Measurements from ENCODE around the gene C10orf90. TPM values are rescaled to one million over a fixed set of nuclear protein-coding genes. Genes with fewer than 3 reads are reported as not detected.

C10orf90 gene
- total RNA-seq, 1 experiment from 2014 or later = 0.67 TPM

GRCh38 chr10:126598009-126598408 is 72.5 kb downstream of the C10orf90 start:
- Histone ChIP-seq H3K36me3 (ENCODE audit: control insufficient read depth, insufficient read depth, low read length) (no peaks in the 10 kb centered on the region), H3K27ac (ENCODE audit: low read length) (no peak overlapping the region), H3K27me3 (ENCODE audit: control insufficient read depth, insufficient read depth, low read length) (no peaks in the 10 kb centered on the region), H3K4me3 (ENCODE audit: low read depth in 2 of 2, low read length in 2 of 2) (no peak overlapping the region), H3K4me1 (ENCODE audit: control insufficient read depth, insufficient read depth, low read length) (no peaks in the 10 kb centered on the region), H3K9me3 (ENCODE audit: control insufficient read depth, insufficient read depth, low read depth, low read length) (no peaks in the 10 kb centered on the region)
- TF ChIP-seq POLR2AphosphoS5 (IDR thresholded peaks at IDR 0.05; ENCODE audit: low read depth, low read length) (no peak), CTCF (IDR thresholded peaks at IDR 0.05) (peak; percentile 78)
- intact Hi-C loops (cut with micrococcal nuclease; ENCODE audit: unreplicated experiment) (no loop called here), in situ Hi-C loops (cut with HindIII; ENCODE audit: low pct_unique_long_range_greater_than_20kb, low sequenced_read_pairs) (no loop called here)
- DNase-seq (ENCODE audit: low read depth, low spot score) (peak; percentile 10), ATAC-seq (peak; percentile 82; the same call in 1 of the 2 replicates)
- ChIA-PET POLR2A (no interaction called here), CTCF (interaction anchor here (0.7 kb wide), 1 partner anchor 373 kb away, joined by 4 read pairs; no protein-coding TSS in a partner anchor)
- no TSS peak for BruUV-seq (replicated peaks)

- no peak overlapping the region for H3K27ac ChIP-seq (ENCODE audit: low read length)
- in situ Hi-C loops (cut with HindIII; ENCODE audit: low pct_unique_long_range_greater_than_20kb, low sequenced_read_pairs) (no loop called here), intact Hi-C loops (cut with micrococcal nuclease; ENCODE audit: unreplicated experiment) (no loop called here)
- CTCF ChIA-PET = no interaction called here
- H3K4me1 ChIP-seq (ENCODE audit: control insufficient read depth, insufficient read depth, low read length) = no peaks in the 10 kb centered on the region
- TF ChIP-seq REST (IDR thresholded peaks at IDR 0.05; ENCODE audit: insufficient read depth in 1 of 2, low read depth in 2 of 2, low read length in 1 of 2) (no peak), CTCF (IDR thresholded peaks at IDR 0.05) (no peak), SIN3A (IDR thresholded peaks at IDR 0.05; ENCODE audit: borderline replicate concordance, insufficient read depth, low read depth, low read length) (no peak), POLR2AphosphoS5 (IDR thresholded peaks at IDR 0.05; ENCODE audit: low read depth, low read length) (no peak), TCF7L2 (IDR thresholded peaks at IDR 0.05; ENCODE audit: low read depth, low read length) (no peak)
- H3K27me3 ChIP-seq (ENCODE audit: control insufficient read depth, insufficient read depth, low read length) = no peaks in the 10 kb centered on the region
- BruUV-seq (replicated peaks) = no TSS peak
- POLR2A ChIA-PET = no interaction called here
- H3K9me3 ChIP-seq (ENCODE audit: control insufficient read depth, insufficient read depth, low read depth, low read length) = no peaks in the 10 kb centered on the region
- ATAC-seq (no peak), DNase-seq (ENCODE audit: low read depth, low spot score) (no peak)
- H3K4me3 ChIP-seq (ENCODE audit: low read depth in 2 of 2, low read length in 2 of 2) = no peak overlapping the region
- no peaks in the 10 kb centered on the region for H3K36me3 ChIP-seq (ENCODE audit: control insufficient read depth, insufficient read depth, low read length)
These were observed 73.3 kb downstream of the C10orf90 start for GRCh38 chr10:126597211-126597610.
